GM12864 (cell line): ENCODE data around the gene EVI5L.

Source experiments
- DNase-seq: peaks from one replicate; pipeline ENCODE4 v3.0.0-alpha.2; 2011; ENCODE audit warnings: low read depth
- H3K4me3 ChIP-seq: 2 replicates; pipeline ENCODE4 v1.5.1; 2011; ENCODE audit warnings: mild to moderate bottlenecking, low read depth, low read length, control low read depth
- CTCF ChIP-seq: IDR thresholded peaks from 2 replicates; pipeline ENCODE4 v1.5.1; 2011; ENCODE audit warnings: low read depth, mild to moderate bottlenecking, moderate library complexity, low read length, control low read depth, inconsistent platforms; ENCODE audit errors: missing control alignments

The EVI5L gene

DNA sequence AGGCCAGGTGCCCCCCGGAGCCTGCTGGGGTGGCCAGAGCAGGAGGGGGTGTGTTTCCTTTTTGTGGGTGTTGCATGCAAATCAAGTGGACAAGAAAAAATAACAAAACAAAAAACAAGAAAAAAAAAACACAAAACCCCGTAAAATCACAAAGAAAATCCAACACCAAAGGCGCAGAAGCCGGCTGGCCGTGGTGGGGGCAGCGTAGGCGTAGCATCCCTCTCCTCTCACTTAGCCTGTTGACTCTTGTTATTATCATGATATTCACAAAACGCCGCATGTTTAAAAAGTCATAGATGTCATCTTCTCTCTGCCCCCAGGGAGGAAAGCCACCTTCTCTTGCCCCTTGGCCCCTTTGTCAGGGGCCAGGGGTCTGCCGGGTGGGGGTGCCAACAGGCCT, 83.6 kb downstream of the EVI5L start:
- H3K4me3 ChIP-seq, result no peak overlapping the region
- no peak for DNase-seq
- no peak for TF ChIP-seq CTCF

GRCh38 chr19:7914099-7914498, 84.1 kb downstream of the EVI5L start:
- no peak overlapping the region for H3K4me3 ChIP-seq
- TF ChIP-seq CTCF, result no peak
- DNase-seq, result no peak
